ENCODE results near the gene GTF3C2. TPM values are rescaled to one million over a fixed set of nuclear protein-coding genes. Genes with fewer than 3 reads are reported as not detected.

Gene GTF3C2
- total and polyA plus RNA-seq, 2 of the 13 experiments (the other 11 are each of a cell fraction or from before 2014, with no cell fraction given) = 77.5 to 130 TPM

DNA sequence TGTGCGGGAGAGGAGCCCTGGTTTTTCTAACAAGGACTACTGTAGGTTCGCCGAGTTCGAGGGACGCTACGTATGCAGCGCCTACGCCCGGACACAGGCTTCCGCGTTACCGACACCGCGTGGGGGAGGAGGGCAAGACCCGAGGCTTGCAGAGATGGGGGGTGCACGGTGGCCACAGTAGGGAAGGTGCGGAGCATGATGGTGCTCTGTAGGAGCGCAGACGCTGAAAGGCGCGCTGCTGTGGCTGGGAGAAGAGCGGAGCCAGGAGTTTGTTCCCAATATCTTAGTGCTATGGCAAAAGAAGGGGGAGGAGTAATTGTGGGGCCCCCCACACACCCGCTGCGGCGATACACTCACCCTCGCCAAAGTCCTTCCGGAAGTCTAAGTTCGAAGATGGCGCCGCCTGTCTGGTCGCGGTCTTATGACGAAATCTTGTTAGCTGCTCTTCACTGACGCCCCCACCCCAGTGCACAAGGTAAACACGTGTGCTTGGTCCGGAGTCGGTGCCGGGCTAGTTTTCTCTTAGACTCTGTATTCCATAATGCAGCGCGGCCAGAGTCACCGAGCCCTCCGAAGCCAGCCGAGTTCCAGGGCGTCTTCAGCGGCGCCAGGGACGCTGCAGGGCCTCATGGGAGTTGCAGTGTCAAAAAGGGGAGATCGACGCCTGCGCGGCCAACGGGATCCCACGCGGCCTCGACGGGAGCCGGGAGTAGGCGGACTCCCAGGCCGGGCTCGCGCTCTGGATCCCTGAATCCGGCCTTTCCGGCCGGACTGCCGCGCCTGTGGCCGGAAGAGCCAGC, at the start of gene GTF3C2 (continued):
- TF ChIP-seq, protein P1, sequence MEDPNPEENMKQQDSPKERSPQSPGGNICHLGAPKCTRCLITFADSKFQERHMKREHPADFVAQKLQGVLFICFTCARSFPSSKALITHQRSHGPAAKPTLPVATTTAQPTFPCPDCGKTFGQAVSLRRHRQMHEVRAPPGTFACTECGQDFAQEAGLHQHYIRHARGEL (CRISPR knock-in tag; IDR thresholded peaks at IDR 0.05) = no peak
- TF ChIP-seq, protein P2, sequence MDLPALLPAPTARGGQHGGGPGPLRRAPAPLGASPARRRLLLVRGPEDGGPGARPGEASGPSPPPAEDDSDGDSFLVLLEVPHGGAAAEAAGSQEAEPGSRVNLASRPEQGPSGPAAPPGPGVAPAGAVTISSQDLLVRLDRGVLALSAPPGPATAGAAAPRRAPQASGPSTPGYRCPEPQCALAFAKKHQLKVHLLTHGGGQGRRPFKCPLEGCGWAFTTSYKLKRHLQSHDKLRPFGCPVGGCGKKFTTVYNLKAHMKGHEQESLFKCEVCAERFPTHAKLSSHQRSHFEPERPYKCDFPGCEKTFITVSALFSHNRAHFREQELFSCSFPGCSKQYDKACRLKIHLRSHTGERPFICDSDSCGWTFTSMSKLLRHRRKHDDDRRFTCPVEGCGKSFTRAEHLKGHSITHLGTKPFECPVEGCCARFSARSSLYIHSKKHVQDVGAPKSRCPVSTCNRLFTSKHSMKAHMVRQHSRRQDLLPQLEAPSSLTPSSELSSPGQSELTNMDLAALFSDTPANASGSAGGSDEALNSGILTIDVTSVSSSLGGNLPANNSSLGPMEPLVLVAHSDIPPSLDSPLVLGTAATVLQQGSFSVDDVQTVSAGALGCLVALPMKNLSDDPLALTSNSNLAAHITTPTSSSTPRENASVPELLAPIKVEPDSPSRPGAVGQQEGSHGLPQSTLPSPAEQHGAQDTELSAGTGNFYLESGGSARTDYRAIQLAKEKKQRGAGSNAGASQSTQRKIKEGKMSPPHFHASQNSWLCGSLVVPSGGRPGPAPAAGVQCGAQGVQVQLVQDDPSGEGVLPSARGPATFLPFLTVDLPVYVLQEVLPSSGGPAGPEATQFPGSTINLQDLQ (CRISPR knock-in tag; IDR thresholded peaks at IDR 0.05) = peak; percentile 79; the same call in 1 of the 2 replicates
- TF ChIP-seq ZFP37 (CRISPR knock-in tag; IDR thresholded peaks at IDR 0.05; ENCODE audit: borderline replicate concordance) (no peak; the same call in 1 of the 2 replicates), SOX5 (CRISPR knock-in tag; IDR thresholded peaks at IDR 0.05; ENCODE audit: borderline replicate concordance) (peak; percentile 67), SRSF9 (IDR thresholded peaks at IDR 0.05; ENCODE audit: borderline replicate concordance, insufficient read depth, low read depth, low read length, poor library complexity, severe bottlenecking) (no peak), ZSCAN12 (CRISPR knock-in tag; IDR thresholded peaks at IDR 0.05) (peak; percentile 98; the same call in 1 of the 2 replicates), HNF4G (IDR thresholded peaks at IDR 0.05; ENCODE audit: borderline replicate concordance, low read depth, low read length) (peak; percentile 57; the same call in 1 of the 2 replicates), HNF4G (CRISPR knock-in tag; IDR thresholded peaks at IDR 0.05; ENCODE audit: borderline replicate concordance, low read depth) (peak; percentile 62), CBX2 (IDR thresholded peaks at IDR 0.05; ENCODE audit: low read depth, low read length) (no peak), CBX2 (CRISPR knock-in tag; IDR thresholded peaks at IDR 0.05; ENCODE audit: low read depth) (no peak; the same call in 1 of the 2 replicates), SNAPC2 (CRISPR knock-in tag; IDR thresholded peaks at IDR 0.05) (peak; percentile 93), ZBTB38 (CRISPR knock-in tag; IDR thresholded peaks at IDR 0.05) (no peak; the same call in 1 of the 2 replicates), ARNT (IDR thresholded peaks at IDR 0.05) (no peak), FOXM1 (CRISPR knock-in tag; IDR thresholded peaks at IDR 0.05) (no peak), MBD4 (IDR thresholded peaks at IDR 0.05; ENCODE audit: borderline replicate concordance, low read length) (no peak), HNRNPUL1 (IDR thresholded peaks at IDR 0.05; ENCODE audit: low read depth, low read length) (no peak; the same call in 1 of the 2 replicates), HOXA7 (CRISPR knock-in tag; IDR thresholded peaks at IDR 0.05) (no peak), KDM4B (CRISPR knock-in tag; IDR thresholded peaks at IDR 0.05) (peak; percentile 56; the same call in 1 of the 2 replicates), SSRP1 (CRISPR knock-in tag; IDR thresholded peaks at IDR 0.05) (peak; percentile 65)
- TF ChIP-seq, protein P3, sequence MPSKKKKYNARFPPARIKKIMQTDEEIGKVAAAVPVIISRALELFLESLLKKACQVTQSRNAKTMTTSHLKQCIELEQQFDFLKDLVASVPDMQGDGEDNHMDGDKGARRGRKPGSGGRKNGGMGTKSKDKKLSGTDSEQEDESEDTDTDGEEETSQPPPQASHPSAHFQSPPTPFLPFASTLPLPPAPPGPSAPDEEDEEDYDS (CRISPR knock-in tag; IDR thresholded peaks at IDR 0.05) = peak; percentile 79
- TF ChIP-seq, protein P4, sequence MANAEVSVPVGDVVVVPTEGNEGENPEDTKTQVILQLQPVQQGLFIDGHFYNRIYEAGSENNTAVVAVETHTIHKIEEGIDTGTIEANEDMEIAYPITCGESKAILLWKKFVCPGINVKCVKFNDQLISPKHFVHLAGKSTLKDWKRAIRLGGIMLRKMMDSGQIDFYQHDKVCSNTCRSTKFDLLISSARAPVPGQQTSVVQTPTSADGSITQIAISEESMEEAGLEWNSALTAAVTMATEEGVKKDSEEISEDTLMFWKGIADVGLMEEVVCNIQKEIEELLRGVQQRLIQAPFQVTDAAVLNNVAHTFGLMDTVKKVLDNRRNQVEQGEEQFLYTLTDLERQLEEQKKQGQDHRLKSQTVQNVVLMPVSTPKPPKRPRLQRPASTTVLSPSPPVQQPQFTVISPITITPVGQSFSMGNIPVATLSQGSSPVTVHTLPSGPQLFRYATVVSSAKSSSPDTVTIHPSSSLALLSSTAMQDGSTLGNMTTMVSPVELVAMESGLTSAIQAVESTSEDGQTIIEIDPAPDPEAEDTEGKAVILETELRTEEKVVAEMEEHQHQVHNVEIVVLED (CRISPR knock-in tag; IDR thresholded peaks at IDR 0.05; ENCODE audit: borderline replicate concordance) = peak; percentile 88
- TF ChIP-seq, protein P5, sequence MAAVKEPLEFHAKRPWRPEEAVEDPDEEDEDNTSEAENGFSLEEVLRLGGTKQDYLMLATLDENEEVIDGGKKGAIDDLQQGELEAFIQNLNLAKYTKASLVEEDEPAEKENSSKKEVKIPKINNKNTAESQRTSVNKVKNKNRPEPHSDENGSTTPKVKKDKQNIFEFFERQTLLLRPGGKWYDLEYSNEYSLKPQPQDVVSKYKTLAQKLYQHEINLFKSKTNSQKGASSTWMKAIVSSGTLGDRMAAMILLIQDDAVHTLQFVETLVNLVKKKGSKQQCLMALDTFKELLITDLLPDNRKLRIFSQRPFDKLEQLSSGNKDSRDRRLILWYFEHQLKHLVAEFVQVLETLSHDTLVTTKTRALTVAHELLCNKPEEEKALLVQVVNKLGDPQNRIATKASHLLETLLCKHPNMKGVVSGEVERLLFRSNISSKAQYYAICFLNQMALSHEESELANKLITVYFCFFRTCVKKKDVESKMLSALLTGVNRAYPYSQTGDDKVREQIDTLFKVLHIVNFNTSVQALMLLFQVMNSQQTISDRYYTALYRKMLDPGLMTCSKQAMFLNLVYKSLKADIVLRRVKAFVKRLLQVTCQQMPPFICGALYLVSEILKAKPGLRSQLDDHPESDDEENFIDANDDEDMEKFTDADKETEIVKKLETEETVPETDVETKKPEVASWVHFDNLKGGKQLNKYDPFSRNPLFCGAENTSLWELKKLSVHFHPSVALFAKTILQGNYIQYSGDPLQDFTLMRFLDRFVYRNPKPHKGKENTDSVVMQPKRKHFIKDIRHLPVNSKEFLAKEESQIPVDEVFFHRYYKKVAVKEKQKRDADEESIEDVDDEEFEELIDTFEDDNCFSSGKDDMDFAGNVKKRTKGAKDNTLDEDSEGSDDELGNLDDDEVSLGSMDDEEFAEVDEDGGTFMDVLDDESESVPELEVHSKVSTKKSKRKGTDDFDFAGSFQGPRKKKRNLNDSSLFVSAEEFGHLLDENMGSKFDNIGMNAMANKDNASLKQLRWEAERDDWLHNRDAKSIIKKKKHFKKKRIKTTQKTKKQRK (IDR thresholded peaks at IDR 0.05; ENCODE audit: low read length) = no peak
